SIG-M5 treated with dmso at 0.1 percent for 504 hours (cell line): ENCODE measurements around the gene AGPAT2.
"Not testable (repeated sequence)": the region's sequence is repeated elsewhere in the genome, so short reads cannot be mapped to it uniquely, and the experiment has no call there.

Source experiments
- DNase-seq: peaks from one replicate; lab custom pipeline; 2025; ENCODE audit not compliant: unreplicated experiment; lab: John Stamatoyannopoulos, UW

The AGPAT2 gene

DNA sequence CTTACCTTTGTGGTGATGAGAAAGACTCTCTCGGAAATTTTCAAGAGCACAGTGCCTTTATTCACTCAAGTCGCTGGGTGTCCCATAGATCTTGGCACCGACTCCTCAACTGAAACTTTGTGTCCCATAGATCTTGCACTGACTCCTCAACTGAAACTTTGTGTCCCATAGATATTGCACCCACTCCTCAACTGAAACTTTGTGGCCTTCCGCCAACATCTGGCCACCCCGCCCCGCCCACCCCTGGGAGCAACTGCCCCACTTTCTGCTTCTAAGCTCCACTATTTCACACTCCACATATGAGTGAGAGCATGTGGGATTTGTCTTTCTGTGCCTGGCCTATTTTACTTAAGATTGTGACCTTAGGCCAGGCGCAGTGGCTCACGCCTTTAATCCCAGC lies 37.2 kb downstream of the AGPAT2 start:
- DNase-seq, result no peak

DNA sequence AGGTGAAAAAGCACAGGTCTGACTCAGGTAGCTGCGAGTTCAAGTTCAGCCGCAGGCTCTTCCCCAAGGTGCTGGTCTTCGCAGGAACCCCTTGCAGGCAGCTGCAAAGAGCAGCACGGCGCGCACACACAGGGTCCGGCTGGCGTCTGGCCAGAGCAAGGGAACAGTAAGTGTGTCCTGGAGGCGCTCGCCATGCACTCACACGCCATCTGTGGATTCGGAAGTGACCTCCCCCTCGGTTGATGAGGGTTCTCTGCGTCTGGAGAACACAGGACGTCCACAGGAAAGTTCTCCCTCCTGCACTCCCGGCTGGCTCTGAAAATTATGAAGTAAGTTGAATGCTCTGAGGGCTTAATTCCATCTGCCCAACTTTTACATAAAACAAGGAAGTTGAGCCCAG lies 38.5 kb downstream of the AGPAT2 start:
- no peak for DNase-seq

DNA sequence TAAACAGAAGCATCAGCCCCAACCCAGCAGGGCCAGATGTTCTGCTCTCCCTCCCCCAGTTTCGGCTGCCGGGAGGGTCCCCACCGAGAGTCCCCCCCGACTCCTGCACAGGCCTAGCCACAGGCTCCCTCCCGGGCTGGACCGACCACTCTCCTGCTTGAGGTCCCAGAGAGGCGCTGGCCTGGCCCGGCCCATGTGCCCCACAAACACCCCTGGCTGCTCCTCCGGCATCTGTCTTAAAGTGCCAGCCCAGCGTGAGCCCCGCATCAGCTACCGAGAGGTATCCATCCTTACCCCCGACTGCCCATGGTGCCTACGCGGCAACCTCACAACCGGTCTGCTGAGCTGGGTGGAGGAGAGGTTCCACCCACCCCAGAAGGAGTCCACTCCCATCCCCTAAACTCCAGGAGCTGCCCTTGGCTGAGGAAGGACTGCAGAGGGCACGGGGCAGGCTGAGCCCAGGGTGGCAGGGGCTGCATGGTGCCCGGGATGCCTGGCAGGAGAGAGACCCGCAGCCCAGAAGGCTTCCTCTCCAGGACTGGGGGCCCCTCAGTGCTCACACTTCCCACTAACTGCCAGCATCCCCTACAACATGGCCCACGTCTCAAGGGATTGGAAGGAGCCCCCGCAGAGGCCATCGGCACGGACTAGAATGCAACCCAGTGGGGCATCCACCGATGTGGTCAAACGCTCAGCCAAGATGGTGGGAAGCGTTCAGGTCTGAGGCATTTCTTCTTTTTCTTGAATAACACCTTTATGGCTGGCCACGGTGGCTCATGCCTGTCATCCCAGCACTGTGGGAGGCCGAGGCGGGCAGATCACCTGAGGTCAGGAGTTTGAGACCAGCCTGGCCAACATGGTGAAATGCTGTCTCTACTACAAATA lies 40.2 kb downstream of the AGPAT2 start:
- no peak for DNase-seq

DNA sequence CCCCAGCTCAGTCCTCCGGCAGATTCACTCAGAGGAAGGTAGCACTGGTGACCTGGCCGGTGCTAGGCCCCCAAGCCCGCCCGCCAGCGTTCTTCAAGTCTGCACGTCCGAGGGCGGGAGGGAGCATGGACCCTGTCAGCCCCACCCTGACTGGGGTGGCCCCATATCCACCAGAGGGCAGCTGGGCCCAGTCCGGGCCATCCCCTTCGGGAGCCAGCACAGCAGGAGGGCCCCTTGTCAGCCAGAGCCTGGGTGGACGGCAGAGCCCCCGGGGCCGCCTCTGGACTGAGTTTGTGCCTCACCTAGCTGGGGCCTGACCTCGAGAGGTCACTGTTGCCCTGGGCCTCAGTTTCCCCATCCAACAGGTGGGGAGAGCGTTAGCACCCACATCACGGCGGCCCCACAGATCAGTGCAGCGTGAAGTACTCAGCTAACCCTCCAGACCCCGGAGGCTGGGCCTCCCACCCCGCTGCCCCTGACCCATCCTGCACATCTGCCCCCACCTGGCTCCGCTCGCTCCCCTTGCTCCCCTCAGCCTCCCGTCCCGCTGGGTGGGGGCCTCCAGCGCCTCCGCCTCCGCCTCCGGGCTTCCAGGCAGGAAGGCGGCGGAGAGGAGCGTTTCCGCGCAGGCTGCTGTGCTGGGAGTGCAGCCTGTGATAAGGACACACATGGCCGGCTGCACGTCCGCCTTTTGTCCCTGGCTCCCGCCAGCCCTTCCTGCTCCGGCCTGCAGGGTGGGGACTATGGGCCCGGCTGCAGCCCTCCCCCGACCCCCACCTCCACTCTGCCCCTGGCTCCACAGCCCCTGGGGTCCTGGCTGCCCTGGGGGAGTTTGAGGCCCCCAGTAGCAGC lies 41.1 kb downstream of the AGPAT2 start:
- no peak for DNase-seq

DNA sequence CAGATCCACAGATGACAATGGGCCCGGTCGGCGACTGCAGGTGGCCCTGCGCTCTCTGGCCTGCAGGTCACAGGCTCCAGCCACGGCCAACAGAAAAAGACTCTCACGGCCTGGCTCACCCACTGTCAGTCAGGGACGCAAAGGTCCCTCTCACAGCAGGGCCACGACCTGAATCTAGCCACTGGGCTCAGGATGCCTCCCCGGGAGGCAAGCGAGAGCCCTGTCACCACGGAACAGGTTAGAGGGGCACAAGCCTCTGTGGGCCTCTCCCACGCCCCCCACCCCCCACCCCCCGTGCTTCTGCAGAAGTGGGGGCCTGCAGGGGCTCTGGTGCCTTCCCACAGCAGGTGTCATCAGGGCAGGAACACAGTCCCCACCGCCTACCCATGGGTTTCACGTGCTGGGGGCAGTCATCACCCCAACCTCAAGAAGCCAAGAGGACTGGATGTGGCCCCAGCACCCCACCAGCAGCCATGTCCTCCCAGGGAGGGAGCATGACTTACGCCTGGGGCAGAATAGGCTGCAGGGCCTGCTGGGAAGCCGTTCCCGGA lies 41.8 kb downstream of the AGPAT2 start:
- no peak for DNase-seq

DNA sequence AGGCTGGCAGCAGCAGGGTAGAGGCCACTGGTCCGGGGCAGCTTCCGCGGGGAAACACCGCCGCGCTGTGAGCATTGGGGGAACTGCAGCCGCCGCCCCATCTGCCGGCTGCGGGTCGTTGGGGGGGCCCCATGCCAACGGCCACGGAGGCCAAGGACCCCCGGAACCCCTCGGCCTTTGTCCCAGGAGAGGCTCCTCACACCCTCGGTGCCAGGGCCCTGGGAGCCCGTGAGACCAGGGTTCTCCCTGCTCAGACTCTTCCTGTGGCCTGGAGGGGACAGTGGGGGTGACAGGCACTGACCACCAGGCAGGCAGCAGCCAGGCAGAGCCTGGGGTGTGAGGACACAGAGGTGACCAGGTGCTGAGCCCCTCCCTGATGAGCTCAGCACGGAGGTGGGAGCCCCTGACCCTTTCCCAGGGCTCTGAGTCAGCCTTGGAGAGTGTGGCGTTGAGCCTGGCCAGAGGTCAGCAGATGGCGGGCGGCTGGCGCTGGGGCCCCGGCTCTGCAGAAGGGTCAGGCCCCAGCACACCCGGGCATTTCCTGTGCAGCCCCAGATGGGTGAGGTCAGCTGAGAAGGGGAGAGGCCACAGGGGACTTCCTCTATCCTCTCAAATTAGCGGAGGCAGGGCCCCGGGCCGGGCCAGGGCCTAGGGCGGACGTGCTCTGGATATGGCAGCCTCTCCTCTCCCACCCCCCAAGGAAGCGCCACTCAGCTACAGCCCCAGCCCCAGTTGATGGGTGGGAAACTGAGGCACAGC lies 42.5 kb downstream of the AGPAT2 start:
- peak; percentile 64 for DNase-seq

DNA sequence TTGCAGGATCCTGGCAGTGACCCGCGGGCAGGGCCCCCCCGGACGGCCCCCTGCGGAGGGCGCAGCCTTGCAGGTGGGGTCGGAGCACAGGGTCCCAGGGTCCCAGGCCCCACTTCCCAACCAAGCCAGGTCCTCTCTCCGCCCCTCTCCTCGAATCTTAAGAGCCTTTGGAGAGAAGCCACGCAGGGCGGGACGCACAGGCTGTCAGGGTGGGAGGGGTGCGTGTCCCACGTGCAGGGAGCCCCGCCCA lies 43.0 kb downstream of the AGPAT2 start:
- DNase-seq, result no peak

DNA sequence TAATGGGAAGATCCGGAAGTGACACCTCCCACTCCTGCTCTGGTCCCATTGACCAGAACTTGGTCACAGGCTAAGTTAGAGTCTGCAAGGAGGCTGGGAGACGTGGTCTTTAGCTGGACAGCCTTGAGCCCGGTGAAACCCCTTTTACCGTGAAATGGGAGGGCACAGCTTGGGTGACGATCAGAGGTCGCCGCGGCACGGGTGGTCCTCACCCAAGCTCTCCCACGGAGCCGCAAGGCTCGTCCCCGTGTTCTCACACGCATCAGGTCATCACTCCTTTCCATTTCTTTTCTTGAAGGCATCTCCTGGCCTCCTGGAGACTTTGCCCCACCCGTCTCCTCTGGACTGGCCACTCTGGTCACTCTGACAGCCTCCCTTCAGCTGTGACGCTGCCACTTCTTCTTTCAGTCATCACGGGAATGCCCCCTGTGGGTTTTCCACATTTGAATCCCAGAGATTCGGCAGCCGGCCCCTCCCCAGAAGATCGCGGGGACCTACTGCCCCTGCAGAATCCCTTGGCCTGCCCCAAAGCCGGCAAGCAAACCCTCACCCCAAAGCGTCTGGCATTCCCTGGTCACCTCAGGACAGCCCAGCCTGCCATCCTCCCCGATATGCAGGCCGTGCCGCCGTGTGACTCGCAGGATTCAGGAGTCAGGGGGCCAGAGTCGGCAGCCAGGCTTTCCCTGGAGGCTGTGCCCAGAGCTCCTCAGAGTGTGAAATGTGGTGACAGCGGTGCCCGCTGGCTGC lies 43.5 kb downstream of the AGPAT2 start:
- no peak for DNase-seq

DNA sequence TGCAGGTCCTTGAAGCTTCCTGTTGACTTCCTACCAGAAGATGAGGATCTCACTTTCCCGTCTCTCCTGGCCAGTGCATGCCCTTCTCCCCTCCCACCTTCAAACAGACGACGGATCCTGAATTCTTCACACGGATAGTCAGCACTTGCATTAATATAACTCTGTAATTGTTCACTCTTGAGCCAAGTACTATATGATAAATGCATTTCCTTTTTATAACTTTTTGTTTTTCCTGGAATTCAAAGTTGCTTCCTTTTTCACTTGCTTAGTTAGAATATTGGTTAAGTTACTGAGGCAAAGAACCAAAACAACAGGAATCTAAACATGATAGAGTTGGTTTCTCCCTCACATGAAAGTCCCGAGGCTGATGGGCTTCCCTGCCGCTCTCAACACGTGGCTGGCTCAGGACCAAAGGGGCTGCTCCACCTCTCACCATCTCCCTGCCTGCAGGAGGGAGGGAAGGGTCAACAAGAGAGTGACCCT lies 44.8 kb downstream of the AGPAT2 start:
- DNase-seq, result no peak

DNA sequence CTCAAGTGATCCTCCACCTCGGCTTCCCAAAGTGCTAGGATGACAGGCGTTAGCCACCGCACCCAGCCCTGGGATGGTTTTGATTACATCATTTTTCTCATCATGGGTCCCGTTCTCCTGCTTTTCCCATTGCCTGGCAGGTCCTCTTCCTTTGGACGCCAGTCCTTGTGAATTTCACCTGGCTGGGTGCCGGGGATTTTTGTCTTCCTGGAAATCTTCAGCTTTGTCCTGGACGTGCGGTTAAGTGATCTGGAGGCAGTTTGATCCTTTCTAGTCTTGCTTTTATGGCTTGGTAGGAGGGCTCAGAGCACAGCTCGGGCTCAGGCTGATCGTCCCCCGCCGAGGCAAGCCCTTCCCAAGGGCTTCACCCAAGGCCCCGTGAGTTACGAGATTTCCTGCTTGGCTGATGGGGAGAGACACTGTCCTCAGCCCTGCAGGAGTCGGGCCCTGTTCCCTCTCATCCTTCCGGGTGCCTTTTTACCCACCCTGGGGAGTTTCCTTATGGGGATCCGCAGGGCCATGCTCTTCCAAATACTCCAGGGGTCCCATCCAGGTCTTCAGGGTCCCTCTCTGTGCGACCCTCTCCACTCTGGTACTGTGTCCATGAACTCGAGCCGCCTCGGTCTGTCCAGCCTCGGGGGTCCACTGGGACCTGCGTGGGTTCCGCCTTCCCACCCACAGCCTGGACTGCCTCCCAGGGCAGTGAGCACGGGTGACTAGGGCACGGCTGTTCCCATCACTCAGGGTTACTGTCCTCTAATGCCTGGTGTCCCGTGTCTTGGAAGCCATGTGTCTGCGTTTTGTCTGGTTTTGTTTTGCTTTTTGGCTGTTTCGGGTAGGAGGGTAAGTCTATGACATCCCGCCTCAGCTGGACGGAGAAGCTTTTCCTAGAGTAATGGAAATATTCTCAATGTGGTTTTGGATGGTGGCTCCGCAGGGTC lies 46.8 kb downstream of the AGPAT2 start:
- no peak for DNase-seq

DNA sequence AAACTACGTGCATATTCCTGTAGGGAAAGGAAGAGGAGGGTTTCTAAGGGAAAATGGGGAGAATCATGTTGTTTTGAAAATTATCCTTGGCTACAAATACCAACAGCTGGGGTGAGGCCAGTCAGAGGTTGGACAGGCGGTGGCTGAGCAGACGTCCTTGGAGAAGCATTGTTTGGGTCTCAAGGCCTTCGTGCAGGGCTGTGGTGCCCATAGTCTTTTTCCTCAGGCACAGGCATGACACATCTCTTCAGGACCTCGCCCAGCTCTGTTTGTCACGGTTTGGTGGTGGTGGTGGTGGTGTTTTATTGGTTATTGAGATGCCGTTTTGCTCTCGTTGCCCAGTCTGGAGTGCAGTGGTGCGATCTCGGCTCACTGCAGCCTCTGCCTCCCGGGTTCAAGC lies 52.4 kb downstream of the AGPAT2 start:
- DNase-seq, result no peak

DNA sequence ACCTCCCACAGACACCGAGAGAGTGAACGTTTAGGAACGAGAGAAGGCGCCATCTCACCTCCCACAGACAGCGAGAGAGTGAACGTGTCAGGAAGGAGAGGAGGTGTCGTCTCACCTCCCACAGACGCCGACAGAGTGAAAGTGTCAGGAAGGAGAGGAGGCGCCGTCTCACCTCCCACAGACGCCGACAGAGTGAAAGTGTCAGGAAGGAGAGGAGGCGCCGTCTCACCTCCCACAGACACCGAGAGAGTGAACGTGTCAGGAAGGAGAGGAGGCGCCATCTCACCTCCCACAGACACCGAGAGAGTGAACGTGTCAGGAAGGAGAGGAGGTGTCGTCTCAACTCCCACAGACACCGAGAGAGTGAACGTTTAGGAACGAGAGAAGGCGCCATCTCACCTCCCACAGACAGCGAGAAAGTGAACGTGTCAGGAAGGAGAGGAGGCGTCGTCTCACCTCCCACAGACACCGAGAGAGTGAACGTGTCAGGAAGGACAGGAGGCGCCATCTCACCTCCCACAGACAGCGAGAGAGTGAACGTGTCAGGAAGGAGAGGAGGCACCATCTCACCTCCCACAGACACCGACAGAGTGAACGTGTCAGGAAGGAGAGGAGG lies 54.7 kb downstream of the AGPAT2 start:
- DNase-seq, result not testable (repeated sequence)

DNA sequence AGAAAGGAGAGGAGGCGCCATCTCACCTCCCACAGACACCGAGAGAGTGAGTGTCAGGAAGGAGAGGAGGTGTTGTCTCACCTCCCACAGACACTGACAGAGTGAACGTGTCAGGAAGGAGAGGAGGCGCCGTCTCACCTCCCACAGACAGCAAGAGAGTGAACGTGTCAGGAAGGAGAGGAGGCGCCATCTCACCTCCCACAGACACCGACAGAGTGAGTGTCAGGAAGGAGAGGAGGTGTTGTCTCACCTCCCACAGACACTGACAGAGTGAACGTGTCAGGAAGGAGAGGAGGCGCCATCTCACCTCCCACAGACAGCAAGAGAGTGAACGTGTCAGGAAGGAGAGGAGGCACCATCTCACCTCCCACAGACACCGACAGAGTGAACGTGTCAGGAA lies 55.2 kb downstream of the AGPAT2 start:
- not testable (repeated sequence) for DNase-seq

DNA sequence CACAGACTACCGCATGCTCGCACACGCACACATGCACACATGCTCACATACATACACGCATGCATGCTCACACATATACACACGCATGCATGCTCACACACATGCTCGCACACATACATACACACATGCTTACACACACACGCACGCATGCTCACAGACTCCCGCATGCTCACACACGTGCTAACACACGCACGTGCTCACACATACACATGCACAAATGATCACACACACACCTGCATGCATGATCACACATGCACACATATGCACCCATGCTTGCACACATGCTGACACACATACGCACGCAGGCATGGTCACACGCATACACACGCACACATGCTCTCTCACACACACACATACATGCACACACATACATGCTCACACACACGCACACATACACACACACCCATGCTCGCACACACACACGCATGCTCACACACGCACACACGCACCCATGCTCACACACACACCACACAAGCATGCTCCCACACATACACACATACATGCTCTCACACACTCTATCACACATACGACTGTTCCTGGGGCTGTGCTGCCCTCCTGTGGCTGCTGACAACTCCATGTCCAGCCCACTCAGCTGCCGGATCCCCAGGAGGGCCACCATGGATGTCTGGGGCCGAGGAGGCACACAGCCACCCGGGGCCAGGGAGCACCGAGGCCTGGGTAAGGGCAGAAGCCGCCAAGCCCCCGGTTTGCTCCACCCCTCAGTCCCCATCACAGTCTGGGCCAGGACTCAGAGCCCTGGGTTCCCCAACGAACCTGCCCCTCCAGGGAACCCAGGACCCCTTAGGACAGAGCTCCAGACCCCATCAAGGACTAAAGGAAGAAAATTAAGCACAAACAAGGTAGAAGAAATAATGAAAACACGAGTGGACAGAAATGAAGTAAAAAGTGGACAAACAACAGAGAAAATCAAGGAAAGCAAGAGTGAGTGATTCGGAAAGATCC lies 55.9 kb downstream of the AGPAT2 start:
- DNase-seq, result peak; percentile 69

DNA sequence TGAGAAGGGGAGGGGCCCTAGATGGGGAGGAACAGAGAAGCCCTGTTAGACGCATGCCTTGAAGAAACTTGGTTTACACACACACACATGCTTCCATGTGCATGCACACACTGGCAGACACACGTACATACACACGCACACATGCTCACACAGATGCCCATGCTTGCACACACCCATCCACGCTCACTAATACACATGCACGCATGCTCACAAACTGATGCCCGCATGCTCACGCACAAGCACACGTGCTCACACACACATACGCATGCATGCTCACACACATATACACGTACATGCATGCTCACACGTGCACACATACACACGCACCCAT lies 56.6 kb downstream of the AGPAT2 start:
- no peak for DNase-seq

DNA sequence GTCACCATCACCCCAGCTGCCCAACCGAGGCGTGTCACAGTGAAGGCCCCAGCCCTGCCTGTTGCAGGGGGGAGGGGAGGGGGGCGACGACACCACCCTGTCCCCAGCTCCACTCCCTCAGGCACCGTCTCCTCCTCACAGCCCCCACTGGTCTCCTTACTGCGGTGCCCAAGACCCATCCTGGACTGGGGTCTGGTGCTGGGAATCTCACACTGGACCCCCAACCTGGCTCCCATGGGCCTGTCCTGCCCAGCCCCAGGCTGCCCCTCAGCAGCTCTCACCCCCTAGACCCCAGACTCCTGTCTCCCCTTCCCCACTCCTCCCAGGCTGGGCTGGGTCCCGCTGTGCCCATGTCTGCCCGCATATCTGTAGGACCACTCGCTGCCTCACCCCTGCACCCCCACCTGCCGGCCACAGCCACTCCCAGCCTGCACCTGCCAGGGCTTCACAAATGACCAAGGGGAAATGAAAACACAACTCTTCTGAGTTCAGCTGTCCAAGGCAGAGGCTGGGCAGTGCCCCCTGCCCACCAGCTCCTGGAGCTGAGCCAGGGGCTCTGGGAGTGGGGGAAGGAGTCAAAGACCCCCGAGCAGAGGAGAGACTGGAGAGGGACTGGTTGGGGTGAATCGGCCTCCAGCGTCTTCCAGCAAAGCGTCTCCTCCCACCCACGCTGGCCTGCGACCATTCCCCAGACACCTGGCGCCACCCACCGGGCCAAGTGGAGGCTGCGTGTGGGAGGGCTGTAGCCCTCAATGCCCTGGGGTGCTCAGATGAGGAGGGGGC lies 57.2 kb downstream of the AGPAT2 start:
- DNase-seq, result no peak
